GM18526 (cell line): ENCODE data around the gene ADAMTS2.

ENCODE experiments used
- POLR2A ChIP-seq: IDR thresholded peaks from 3 replicates; pipeline ENCODE4 v1.6.1; 2011; ENCODE audit not compliant: insufficient read length; ENCODE audit errors: extremely low read depth

ADAMTS2 gene

DNA sequence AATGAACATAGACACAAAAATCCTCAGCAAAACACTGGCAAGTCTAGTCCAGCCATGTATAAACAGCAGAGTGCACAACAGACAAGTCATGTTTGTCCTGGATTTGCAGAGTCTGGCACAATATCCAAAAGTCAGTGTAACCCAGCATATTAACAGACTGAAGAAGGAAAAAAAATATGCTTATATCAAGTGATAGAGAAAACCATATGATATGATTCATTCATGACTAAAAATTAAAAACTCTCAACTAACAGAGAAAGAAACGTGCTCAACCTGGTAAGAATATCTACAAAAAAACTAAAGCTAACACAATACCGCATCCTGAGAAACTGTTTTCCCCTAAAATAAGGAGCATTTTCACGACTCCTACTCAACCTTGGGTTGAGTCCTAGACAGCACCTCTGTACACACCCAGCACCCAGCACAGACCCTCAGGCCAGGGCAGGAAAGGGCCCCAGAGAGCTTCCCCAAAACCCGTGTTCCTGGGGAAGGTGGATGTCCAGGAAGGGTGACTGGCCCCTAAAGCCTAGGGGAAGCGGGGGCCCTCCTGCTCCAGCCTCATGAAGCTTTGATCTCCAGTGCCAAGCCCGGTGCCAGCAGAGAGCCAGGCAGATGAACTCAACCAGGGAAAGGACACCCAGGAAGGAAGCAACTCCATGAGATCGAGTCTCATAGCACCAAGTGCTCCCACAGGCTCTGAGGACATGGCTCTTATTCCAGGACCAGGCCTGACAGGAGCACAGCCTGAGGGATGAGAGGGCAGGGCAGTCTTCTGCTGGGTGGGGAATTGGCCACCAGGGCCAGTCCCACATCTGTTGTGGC lies 38.9 kb downstream of the ADAMTS2 start:
- TF ChIP-seq POLR2A, result no peak

DNA sequence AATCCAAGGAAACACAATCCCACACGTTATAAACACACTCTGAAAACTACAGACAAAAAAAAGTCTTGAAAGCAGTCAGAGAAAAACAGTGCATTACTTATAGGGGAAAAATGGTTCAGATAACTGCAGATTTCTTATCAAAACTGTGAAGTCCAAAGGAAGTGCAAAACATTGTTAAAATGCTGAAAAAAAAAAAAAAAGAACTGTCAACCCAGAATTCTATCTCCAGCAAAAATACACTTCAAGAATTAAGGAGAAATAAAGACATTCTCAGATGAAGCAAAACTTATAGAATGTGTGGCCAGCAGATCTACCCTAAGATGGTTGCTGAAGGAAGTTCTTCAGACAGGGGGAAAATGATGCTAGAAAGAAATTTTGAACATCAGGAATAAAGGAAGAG lies 40.4 kb downstream of the ADAMTS2 start:
- no peak for TF ChIP-seq POLR2A

DNA sequence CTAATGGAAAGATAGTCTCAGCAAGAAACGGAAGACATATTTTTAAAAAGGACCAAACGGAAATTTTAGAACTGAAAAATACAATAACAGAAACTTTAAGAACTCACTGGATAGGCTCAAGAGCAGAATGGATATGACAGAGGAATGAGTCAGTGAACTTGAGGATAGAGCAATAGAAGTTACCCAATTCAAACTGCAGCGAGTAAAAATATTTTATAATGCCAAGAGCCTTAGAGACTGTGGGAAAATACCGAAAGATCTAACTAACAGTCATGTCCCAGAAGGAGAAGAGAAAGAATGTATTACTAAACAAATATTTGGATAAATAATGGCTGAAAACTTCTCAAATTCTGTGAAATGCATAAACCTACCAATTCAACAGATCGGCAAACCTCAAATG lies 40.8 kb downstream of the ADAMTS2 start:
- no peak for TF ChIP-seq POLR2A

DNA sequence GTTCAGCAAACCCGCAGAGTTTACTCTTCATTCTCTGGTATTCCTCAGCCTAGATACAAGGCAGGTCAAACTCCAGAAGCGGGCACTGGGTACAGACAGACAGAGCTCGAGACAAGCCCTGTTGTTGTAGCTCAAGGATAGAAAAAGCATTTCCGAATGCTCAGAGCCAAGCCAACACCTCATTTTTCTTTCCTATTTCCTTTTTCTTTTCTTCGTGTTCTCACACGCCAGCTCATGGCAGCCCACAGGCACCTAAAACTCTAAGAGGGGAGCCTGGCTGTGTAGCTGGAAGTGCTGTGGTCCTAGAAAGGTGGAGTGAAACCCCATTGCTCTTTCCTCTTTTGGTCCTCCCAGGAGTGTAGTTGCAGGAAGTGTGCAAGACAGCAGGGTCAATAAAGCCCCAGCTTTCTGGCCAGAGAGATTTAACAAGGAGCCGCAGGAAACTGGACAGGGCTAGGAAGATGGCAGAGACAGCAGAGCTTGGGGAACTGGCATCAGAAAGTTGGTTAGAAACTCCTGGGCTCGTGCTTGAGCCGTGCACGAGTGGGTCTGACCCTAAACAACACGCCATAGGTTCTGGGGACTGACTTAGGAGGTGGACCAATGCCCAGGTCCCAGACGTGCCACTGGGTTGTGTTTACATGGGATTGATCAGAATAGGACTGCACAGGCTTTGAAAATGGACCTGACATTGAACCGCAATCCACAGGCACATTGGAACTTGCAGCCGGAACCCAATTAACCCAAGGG lies 41.6 kb downstream of the ADAMTS2 start:
- TF ChIP-seq POLR2A, result no peak

DNA sequence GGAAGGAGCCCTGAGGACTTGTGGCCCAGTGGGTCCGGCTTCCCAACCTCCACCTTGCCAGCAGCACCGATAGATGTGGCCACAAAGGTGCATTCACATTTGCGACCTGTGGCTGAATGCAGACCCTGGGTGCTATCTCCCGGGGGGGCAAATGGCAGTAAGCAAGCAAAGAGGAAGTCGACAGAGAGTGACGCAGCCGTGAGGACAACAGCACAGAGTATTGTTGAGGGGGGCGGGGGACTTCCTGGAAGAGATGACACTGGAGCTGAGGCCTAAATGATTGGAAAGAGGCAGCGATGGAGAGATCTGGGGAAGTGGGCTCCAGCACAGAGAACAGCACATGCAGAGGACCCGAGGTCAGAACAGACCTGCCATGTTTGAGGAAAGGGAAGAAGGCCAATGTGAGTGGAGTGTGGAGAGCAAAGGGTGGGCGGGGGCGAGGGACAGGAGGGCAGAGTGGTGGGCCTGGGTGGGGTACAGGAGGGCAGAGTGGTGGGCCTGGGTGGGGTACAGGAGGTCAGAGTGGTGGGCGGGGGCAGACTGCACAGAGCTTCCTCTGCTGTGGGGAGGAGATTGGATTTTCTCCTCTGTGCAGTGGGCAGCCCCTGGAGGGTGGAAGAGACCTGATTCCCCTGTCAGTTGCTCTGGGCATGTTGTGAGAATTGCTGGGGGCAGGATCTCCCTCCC lies 42.6 kb downstream of the ADAMTS2 start:
- no peak for TF ChIP-seq POLR2A

DNA sequence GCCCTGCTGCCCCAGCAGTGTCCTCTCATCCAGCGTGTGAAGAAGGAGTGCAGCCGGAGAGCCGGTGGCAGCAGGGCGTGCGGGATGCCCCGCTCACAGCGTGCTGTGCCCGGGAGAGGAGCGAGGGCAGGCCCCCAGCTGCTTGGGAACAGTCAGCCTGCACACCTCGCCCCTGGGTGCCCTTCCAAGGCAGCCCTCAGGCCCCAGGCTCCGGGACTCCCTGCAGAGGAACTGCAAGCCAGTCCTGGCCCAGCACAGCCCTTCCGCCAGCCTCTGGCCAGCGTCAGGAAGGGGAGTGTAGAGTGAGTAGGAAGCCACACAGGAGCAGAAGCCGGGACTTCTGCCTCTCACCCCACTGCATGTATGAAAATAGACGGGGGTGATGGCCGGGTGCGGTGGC lies 43.5 kb downstream of the ADAMTS2 start:
- no peak for TF ChIP-seq POLR2A

DNA sequence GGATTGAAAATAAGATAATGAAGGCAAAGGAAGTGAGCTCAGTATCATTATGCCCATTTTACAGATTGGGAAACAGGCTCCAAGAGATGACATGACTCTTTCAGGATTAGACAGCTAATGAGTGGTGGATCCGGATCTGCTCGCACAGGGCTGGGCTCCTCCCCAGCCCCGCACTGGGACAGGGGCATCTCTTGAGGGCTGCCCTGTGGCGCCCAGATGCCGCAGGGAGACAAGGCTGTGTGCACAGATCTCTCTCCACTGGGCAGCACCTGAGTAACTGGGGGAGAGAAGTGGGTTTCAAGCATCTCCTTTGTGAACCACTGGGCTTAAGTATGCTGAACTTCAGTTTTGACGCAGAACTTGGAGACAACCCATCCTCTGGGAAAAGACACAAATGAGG lies 43.9 kb downstream of the ADAMTS2 start:
- TF ChIP-seq POLR2A, result no peak

DNA sequence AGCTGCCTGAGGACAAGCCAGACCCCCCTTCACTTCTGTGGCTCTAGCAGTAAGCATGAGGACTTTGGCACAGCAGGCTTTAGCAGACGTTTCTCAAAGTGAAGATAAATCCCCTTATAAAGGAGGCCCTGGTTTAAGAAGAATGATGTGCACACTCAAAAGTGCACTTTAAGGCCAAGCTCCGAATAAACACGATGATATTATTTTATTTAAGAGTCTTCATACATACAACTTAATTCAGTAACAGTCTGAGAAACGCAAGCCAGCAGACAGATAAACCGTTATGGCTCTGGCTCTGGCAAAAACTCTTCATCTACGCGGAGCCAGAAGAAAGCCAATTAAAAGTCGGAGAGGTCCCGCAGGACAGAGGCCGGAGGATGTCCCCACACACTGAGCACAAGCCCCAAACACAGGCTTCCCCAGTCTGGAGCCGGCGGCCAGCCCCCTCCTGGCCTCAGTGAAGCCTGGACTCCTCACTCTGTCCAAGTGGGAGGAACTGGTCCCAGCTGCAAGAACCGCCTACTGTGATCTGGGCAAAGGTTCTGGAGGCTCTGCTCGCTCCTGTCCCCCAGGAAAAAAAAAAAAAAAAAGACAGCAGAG lies 44.6 kb downstream of the ADAMTS2 start:
- no peak for TF ChIP-seq POLR2A

DNA sequence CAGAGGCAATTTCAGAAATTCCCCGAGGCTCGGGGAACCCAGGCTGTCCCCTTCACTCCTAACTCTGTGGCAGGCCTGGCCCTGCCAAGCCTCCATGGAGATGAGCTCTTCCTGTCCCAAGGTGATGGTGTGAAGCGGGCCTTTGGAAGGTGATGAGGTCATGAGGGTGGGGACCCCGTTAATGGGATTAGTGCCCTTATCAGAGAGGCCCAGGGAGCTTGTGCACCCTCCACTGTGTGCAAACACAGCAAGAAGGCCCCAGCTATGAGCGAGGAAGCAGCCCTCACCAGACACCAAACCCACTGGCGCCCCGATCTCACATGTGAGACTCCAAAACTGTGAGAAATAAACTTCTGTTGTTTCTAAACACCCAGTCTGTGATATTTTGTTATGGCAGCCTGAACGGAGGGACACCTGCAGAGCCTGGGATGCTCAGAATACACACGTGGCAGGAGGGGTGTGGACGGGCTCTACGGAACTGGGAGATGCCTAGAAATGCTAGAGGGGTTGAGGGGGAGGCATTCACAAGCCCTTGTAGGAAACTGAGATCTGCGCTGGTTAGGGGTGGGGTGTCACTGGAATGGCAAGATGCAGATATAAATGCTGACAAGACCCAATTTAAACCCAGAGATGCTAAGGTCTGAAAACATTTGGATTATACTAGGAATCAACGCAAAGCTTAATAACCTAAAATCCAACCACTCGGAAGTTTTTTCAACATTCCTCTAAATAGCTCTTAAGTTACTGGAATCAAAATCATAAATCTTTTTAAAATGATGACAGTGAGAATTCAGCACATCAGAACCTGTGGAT lies 46.9 kb downstream of the ADAMTS2 start:
- TF ChIP-seq POLR2A, result no peak

DNA sequence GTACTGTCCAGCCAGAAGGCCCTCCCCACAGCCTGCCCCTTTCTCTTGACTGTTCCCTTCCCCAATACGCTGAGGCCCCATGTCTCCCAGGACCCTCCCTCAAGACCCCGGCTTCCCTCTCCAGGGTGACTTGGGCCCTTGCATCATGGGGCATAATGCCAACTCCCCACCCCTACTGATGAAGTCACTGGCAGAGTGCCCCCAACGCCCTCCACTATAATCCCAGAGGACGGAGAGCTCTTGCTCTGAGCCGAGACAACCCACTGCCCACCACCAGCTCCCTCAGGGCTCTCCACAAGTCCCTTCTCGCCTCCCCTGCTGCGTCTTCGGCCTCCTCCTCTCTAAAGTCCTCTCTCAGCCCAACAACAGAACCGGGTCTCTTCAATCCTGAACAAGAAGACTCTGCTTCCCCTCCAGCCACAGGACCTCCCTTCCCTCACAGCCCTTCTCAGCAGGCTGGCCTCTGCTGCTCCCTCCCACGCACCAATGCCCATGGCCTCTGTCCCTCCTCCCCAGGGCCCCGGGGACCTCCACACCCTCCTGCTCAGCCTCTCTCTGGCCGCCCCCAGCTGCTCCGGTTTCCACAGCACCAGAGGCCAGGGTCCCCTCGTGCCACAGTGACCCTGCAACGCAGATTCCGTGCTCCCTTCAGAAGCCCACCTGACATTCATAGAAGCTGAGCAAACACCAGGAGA lies 47.6 kb downstream of the ADAMTS2 start:
- TF ChIP-seq POLR2A, result no peak

DNA sequence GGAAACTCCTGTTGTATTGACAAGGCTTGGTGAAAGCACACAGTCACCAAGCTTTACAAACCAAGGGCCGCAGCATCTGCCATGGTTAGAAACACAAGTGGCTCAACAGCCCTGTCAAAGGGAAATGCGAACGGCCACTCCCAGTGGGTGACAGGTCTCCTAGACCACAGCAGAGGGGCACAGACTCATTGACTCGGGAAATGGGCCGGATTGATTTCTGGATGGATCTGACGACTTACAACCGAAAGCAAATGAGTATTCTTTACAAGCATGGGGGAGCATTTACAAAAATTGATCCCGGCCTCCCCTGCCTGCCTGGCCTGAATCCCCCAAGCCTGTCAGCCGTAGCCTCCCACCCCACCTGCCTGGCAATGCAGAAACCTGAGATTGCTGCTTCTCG lies 48.2 kb downstream of the ADAMTS2 start:
- TF ChIP-seq POLR2A, result no peak

DNA sequence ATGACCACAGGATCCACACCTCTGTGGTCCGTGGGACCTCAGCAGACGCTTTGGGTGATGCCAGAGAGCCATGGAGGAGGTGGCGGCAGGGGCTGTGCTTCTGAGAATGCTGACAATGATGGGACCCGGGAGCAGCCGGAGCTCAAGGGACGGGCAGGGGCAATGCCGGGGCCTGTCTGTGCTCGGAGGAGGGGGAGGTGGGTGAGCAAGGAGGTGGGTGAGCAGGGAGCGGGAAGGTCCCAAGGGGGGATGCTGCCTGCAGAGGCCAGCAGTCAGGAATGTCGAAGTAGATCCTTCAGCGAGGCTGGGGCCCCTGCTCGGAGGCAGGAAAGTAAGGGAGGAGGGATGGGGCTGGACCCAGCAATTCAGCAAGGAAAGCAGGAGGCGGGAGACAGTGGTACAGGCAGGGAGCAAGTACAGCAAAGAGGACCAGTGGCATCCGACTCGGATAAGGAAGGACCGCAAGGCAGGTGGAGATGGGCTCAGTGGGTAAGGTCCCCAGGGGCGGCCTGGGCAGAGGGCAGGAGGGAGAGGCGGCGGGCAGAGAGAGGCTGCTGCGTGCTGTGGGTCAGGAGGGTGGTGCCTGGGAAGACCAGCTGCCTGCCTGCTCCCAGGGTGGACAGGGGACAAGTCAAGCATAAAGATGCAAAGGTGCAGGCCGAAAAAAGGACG lies 49.0 kb downstream of the ADAMTS2 start:
- no peak for TF ChIP-seq POLR2A

DNA sequence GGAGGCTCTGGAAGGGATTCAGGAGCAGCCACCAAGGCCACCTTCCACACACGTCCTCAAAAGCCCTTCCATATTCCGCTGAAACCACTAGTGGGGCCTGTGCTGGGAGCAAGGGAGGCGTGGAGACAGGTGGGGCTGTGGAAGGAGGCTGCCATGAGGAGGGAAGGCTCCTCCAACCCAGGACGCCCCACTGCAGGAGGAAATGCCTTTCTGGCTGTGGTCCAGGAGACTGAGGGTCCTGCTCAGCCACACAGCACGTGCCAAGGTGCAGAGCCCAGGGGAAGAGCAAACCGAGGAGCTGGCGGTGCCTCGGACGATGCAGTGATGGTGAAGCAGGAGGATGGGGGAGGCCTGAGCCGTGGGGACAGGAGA lies 49.5 kb downstream of the ADAMTS2 start:
- TF ChIP-seq POLR2A, result no peak
